ENCODE results near the gene PTPRN2. TPM values are rescaled to one million over a fixed set of nuclear protein-coding genes. Genes with fewer than 3 reads are reported as not detected.

Gene PTPRN2
- polyA plus RNA-seq, 4 donors: 1.6 to 11.7 (median 4.0) TPM

DNA sequence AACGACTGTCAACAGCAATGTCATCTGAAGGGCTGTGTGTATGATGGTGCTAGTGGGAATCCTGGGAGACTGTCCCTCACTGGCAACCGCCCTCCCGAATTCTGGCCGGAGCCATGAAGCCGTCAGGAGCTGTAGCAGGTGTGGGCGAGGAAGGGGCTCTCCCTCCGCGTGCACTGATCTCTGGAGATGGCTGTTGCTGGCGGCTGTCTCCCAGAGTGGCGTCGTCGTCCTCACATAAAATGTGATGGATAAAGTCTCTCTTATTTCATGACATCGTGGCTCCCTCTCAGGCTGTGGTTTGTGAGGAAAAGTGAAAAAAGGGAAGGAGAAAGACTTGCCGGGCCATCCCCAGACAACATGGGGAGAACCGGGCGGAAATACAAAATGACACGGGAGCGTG, 1034.4 kb downstream of the PTPRN2 start:
- H3K4me3 ChIP-seq (ENCODE audit: low read depth in 1 of 3, low read length in 3 of 3): no peak overlapping the region
- no peaks in the 10 kb centered on the region for H3K27me3 ChIP-seq (ENCODE audit: control insufficient read depth in 3 of 3, insufficient read depth in 3 of 3, low read length in 3 of 3)
- FAIRE-seq: no peak
- H3K4me1 ChIP-seq (ENCODE audit: control insufficient read depth in 3 of 3, insufficient read depth in 2 of 3, low read depth in 1 of 3, low read length in 2 of 3): no peaks in the 10 kb centered on the region
- no peak for DNase-seq
- H3K27ac ChIP-seq (ENCODE audit: low read depth in 1 of 3, low read length in 2 of 3): no peak overlapping the region
- H3K36me3 ChIP-seq (ENCODE audit: control insufficient read depth in 3 of 3, insufficient read depth in 2 of 3, low read depth in 1 of 3, low read length in 3 of 3): no peaks in the 10 kb centered on the region
- WGBS, 3 donors: 89 to 93% (median 89%) methylated on average over 18 of the region's 18 CpGs
- no peaks in the 10 kb centered on the region for H3K9me3 ChIP-seq (ENCODE audit: control insufficient read depth in 2 of 2, insufficient read depth in 1 of 2, low read depth in 1 of 2, low read length in 1 of 2)

DNA sequence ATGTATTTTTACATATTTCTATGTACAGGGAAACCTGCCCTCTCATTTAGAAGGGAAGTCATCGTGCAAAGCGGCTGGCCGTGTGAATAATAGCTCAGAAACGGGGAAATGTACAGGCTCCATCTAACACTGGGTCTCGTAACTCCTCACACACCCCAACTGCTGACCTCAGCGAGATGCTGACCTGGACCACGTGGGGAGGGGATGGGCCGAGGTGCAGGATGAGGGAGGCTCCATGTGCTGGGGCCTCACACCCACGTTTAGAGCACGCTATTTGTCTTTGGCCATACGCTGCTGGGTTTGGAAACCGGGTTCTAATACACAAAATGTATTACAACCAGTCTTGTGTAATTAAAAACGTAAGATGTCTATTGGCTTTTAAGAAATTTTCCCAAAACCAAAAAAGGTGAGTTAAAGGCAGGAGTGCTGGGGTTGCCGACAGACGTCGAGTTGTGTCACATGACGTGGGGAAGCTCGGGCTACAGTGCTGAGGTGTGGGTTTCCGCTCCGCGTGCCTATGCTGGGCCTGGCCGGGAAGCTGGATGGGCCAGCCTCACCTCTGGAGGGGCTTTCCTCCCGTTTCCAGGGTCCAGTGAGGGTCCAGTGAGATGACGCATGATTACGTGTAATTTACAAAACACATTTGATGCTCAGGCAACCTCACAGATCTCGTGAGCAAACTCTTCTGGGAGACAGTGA, 1035.2 kb downstream of the PTPRN2 start:
- Histone ChIP-seq H3K4me1 (ENCODE audit: control insufficient read depth in 3 of 3, insufficient read depth in 2 of 3, low read depth in 1 of 3, low read length in 2 of 3) (no peaks in the 10 kb centered on the region), H3K4me3 (ENCODE audit: low read depth in 1 of 3, low read length in 3 of 3) (no peak overlapping the region), H3K27me3 (ENCODE audit: control insufficient read depth in 3 of 3, insufficient read depth in 3 of 3, low read length in 3 of 3) (no peaks in the 10 kb centered on the region), H3K36me3 (ENCODE audit: control insufficient read depth in 3 of 3, insufficient read depth in 2 of 3, low read depth in 1 of 3, low read length in 3 of 3) (peaks cover 0 to 4% (median 0%) of the 10 kb centered on the region in 3 donors), H3K9me3 (ENCODE audit: control insufficient read depth in 2 of 2, insufficient read depth in 1 of 2, low read depth in 1 of 2, low read length in 1 of 2) (no peaks in the 10 kb centered on the region), H3K27ac (ENCODE audit: low read depth in 1 of 3, low read length in 2 of 3) (no peak overlapping the region)
- WGBS, 3 donors: 89 to 93% (median 92%) methylated on average over 26 of the region's 26 CpGs
- FAIRE-seq: no peak
- no peak for DNase-seq

DNA sequence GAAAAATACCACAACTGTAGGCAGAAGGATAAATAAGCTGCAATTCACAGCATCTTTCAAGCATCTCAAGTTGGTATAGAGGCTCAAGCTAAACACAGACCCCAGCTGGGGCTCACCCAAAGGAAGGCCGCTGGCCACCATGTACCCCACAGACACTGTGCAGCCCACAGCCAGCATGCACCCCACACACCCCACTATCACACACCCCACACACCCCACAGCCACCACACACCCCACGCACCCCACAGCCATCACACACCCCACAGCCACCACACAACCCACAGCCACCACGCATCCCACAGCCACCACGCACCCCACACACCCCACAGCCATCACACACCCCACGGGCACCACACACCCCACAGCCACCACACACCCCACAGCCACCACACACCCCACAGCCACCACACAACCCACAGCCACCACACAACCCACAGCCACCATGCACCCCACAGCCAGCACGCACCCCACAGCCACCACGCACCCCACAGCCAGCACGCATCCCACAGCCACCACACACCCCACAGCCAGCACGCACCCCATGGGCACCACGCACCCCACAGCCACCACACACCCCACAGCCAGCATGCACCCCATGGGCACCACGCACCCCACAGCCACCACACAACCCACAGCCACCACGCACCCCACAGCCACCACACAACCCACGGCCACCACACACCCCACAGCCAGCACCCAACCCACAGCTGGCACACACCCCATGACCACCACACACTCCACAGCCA, 1036.1 kb downstream of the PTPRN2 start:
- H3K27ac ChIP-seq (ENCODE audit: low read depth in 1 of 3, low read length in 2 of 3): no peak overlapping the region
- H3K36me3 ChIP-seq (ENCODE audit: control insufficient read depth in 3 of 3, insufficient read depth in 2 of 3, low read depth in 1 of 3, low read length in 3 of 3): peaks cover 0 to 8% (median 0%) of the 10 kb centered on the region in 3 donors
- FAIRE-seq (no peak), DNase-seq (no peak)
- no peaks in the 10 kb centered on the region for H3K27me3 ChIP-seq (ENCODE audit: control insufficient read depth in 3 of 3, insufficient read depth in 3 of 3, low read length in 3 of 3)
- 88 to 95% (median 91%) methylated on average over 11 to 13 of the region's 13 CpGs for WGBS, 3 donors
- no peak overlapping the region for H3K4me3 ChIP-seq (ENCODE audit: low read depth in 1 of 3, low read length in 3 of 3)
- no peaks in the 10 kb centered on the region for H3K9me3 ChIP-seq (ENCODE audit: control insufficient read depth in 2 of 2, insufficient read depth in 1 of 2, low read depth in 1 of 2, low read length in 1 of 2)
- H3K4me1 ChIP-seq (ENCODE audit: control insufficient read depth in 3 of 3, insufficient read depth in 2 of 3, low read depth in 1 of 3, low read length in 2 of 3): no peaks in the 10 kb centered on the region

DNA sequence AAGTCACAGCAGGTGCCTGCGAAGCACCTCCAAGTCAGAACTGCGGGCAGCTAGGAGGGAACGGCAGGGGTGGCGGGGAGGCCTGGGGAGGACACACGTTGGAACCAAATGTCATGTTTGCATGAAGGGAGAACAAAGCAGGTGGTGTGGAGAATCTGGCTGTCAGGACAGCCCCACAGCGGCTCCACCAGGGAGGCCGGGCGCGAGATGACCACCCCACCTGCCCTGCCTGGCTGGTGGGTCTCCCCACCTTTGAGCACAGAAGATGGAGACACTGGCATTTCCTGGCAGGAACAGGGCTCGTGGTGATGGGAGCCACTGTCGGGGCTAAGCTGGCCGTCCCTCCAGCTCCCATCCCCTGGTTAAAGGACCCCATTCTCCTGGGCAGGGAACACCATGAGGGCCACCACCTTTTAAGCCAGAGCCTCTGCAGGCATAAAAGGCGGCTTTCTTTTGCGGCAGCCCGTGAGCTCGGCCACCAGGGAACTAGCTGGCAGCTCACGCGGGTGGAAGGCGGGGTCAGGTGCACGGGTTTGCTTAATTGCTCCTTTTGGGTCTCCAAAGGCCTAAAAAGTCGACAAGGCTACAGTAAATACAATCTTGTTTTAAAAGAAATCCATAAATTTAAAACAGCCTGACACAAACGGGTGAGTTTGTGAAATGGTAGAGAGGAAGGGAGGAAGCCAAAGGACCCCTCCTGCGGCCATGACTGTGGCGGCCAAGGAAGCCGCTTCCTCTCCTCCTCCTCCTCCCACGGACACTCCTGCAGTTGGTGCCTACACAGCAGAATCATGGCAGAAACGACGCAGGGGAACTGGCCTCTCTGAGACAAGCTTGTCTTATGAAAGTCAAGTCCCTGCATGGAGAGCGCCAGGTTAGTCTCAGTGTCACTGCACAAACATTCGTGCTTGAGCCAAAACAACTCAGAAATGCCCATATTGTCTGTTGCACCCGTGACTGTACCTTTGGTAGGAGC, 1037.0 kb downstream of the PTPRN2 start:
- Histone ChIP-seq H3K4me3 (ENCODE audit: low read depth in 1 of 3, low read length in 3 of 3) (no peak overlapping the region), H3K9me3 (ENCODE audit: control insufficient read depth in 2 of 2, insufficient read depth in 1 of 2, low read depth in 1 of 2, low read length in 1 of 2) (no peaks in the 10 kb centered on the region), H3K27me3 (ENCODE audit: control insufficient read depth in 3 of 3, insufficient read depth in 3 of 3, low read length in 3 of 3) (no peaks in the 10 kb centered on the region), H3K36me3 (ENCODE audit: control insufficient read depth in 3 of 3, insufficient read depth in 2 of 3, low read depth in 1 of 3, low read length in 3 of 3) (peaks cover 0 to 8% (median 0%) of the 10 kb centered on the region in 3 donors), H3K27ac (ENCODE audit: low read depth in 1 of 3, low read length in 2 of 3) (no peak overlapping the region), H3K4me1 (ENCODE audit: control insufficient read depth in 3 of 3, insufficient read depth in 2 of 3, low read depth in 1 of 3, low read length in 2 of 3) (no peaks in the 10 kb centered on the region)
- no peak for FAIRE-seq
- no peak for DNase-seq
- 88 to 93% (median 90%) methylated on average over 31 of the region's 31 CpGs for WGBS, 3 donors

DNA sequence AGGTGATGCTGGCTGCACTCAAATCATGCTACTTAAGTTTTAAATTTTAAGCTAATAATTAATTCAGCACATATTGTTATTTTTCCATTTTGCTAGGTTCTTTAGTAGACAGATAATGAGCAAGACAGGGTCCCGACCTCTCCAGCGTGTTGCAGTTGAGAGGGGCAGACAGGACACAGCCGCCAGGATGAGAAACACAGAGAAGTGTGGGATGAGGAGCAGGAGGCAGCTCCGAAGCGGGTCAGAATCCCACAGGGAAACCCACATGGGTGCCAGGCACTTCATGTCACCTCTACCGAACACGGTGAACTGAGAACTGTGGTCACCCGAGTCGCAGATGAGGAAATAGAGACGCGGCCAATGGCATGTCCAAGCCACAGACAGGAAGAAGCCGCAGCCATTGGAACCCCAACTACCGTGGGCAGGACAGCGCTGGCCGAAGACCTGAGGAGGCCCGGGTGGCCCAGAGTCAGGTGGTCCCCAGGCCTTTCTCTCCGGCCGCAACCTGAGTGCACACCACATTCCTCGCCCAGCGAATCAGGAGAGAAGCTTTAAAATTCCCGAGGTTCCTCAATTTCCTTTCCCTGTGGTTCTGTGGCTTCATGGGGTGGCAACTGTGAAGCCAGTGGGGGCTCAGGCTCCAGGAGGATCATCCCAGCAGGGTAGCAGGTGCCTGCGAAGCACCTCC, 1037.9 kb downstream of the PTPRN2 start:
- FAIRE-seq (no peak), DNase-seq (no peak)
- H3K4me3 ChIP-seq (ENCODE audit: low read depth in 1 of 3, low read length in 3 of 3): no peak overlapping the region
- H3K27me3 ChIP-seq (ENCODE audit: control insufficient read depth in 3 of 3, insufficient read depth in 3 of 3, low read length in 3 of 3): no peaks in the 10 kb centered on the region
- H3K36me3 ChIP-seq (ENCODE audit: control insufficient read depth in 3 of 3, insufficient read depth in 2 of 3, low read depth in 1 of 3, low read length in 3 of 3): peaks cover 0 to 8% (median 0%) of the 10 kb centered on the region in 3 donors
- WGBS, 3 donors: 93 to 94% (median 94%) methylated on average over 22 of the region's 22 CpGs
- H3K9me3 ChIP-seq (ENCODE audit: control insufficient read depth in 2 of 2, insufficient read depth in 1 of 2, low read depth in 1 of 2, low read length in 1 of 2): no peaks in the 10 kb centered on the region
- no peaks in the 10 kb centered on the region for H3K4me1 ChIP-seq (ENCODE audit: control insufficient read depth in 3 of 3, insufficient read depth in 2 of 3, low read depth in 1 of 3, low read length in 2 of 3)
- H3K27ac ChIP-seq (ENCODE audit: low read depth in 1 of 3, low read length in 2 of 3): no peak overlapping the region

DNA sequence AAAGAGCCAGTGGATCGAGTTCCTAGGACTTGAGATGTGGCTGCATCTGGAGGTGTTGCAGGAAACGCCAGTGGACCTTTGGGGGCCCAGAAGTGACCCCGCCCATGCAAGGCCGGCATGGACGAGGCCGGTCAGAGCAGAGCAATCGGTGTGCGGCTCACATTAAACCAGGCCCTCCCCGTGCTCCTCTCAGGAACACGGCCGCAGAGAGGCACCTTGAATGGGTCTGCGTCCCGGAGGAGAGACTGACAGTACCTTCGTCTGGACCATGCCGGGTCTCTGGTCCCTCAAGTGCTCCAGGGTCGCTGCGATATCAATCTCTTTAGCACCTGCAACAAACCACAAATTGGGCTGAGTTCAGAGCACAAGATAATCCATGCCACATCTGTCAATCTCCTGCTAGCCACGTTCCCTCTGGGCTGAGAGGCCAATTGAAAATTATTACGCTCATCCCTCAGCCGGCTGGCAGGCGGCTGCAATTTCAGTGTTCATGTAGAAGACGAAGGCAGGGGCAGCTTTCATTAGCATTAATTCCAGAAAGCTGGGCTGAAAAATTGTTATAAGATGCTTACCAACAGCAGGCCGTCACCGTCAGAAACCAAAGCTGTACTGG, 1038.8 kb downstream of the PTPRN2 start:
- Histone ChIP-seq H3K36me3 (ENCODE audit: control insufficient read depth in 3 of 3, insufficient read depth in 2 of 3, low read depth in 1 of 3, low read length in 3 of 3) (peaks cover 0 to 8% (median 0%) of the 10 kb centered on the region in 3 donors), H3K9me3 (ENCODE audit: control insufficient read depth in 2 of 2, insufficient read depth in 1 of 2, low read depth in 1 of 2, low read length in 1 of 2) (no peaks in the 10 kb centered on the region), H3K27me3 (ENCODE audit: control insufficient read depth in 3 of 3, insufficient read depth in 3 of 3, low read length in 3 of 3) (no peaks in the 10 kb centered on the region), H3K4me3 (ENCODE audit: low read depth in 1 of 3, low read length in 3 of 3) (no peak overlapping the region), H3K27ac (ENCODE audit: low read depth in 1 of 3, low read length in 2 of 3) (no peak overlapping the region), H3K4me1 (ENCODE audit: control insufficient read depth in 3 of 3, insufficient read depth in 2 of 3, low read depth in 1 of 3, low read length in 2 of 3) (no peaks in the 10 kb centered on the region)
- FAIRE-seq (no peak), DNase-seq (no peak)
- 92 to 95% (median 92%) methylated on average over 24 of the region's 24 CpGs for WGBS, 3 donors

DNA sequence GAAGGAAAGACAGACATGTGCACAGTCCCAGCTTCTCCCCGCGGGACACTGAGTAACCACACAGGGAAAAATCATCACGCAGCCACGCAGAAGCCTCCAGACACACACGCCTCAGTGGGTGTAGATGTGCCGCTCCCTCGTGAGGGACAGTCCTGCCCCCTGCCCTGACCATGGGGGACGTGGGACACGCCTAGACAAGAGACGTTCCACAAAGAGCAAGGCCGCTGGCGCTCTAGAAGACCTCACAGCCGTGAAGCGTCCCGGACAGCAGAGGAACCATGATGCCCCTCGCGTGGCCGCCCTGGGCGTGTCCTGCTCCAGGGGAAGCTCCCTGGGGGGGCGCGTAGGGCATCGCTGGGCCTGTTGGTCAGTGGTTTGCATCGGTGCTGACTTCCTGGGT, 1040.0 kb downstream of the PTPRN2 start:
- no peaks in the 10 kb centered on the region for H3K9me3 ChIP-seq (ENCODE audit: control insufficient read depth in 2 of 2, insufficient read depth in 1 of 2, low read depth in 1 of 2, low read length in 1 of 2)
- DNase-seq (no peak), FAIRE-seq (no peak)
- H3K4me1 ChIP-seq (ENCODE audit: control insufficient read depth in 3 of 3, insufficient read depth in 2 of 3, low read depth in 1 of 3, low read length in 2 of 3): no peaks in the 10 kb centered on the region
- no peak overlapping the region for H3K4me3 ChIP-seq (ENCODE audit: low read depth in 1 of 3, low read length in 3 of 3)
- 92 to 96% (median 94%) methylated on average over 23 of the region's 23 CpGs for WGBS, 3 donors
- H3K27me3 ChIP-seq (ENCODE audit: control insufficient read depth in 3 of 3, insufficient read depth in 3 of 3, low read length in 3 of 3): no peaks in the 10 kb centered on the region
- peaks cover 0 to 8% (median 0%) of the 10 kb centered on the region in 3 donors for H3K36me3 ChIP-seq (ENCODE audit: control insufficient read depth in 3 of 3, insufficient read depth in 2 of 3, low read depth in 1 of 3, low read length in 3 of 3)
- H3K27ac ChIP-seq (ENCODE audit: low read depth in 1 of 3, low read length in 2 of 3): no peak overlapping the region
